Measurements from ENCODE around the gene C6orf163. TPM values are rescaled to one million over a fixed set of nuclear protein-coding genes. Genes with fewer than 3 reads are reported as not detected.

Gene C6orf163
- total RNA-seq, 1 experiment from 2014 or later: 1.2 TPM

GRCh38 chr6:87401832-87402231 is 57.2 kb downstream of the C6orf163 start:
- no peaks in the 10 kb centered on the region for H3K79me2 ChIP-seq (ENCODE audit: insufficient read depth, low read length)
- no peaks in the 10 kb centered on the region for H3K4me1 ChIP-seq (ENCODE audit: insufficient read depth, low read length)
- no peak overlapping the region for H2BK120ac ChIP-seq (ENCODE audit: low read depth, low read length, poor library complexity, severe bottlenecking)
- H2BK20ac ChIP-seq (ENCODE audit: low read depth, low read length, poor library complexity, severe bottlenecking): no peak overlapping the region
- no peak overlapping the region for H4K5ac ChIP-seq (ENCODE audit: insufficient read length, low read depth, low read length)
- H3K18ac ChIP-seq (ENCODE audit: insufficient read length, low read depth, low read length): no peak overlapping the region
- no peak overlapping the region for H2BK15ac ChIP-seq (ENCODE audit: low read depth, low read length)
- H3K9me3 ChIP-seq (ENCODE audit: control insufficient read depth, low read depth, low read length): no peaks in the 10 kb centered on the region
- H2AK5ac ChIP-seq (ENCODE audit: insufficient read length, low read length): no peak overlapping the region
- no peak for TF ChIP-seq CTCF (conservative IDR thresholded peaks at IDR 0.05)
- no peak overlapping the region for H2AFZ ChIP-seq (ENCODE audit: low read length)
- no peak overlapping the region for H3K9ac ChIP-seq (ENCODE audit: extremely low read depth, insufficient read length, low read length)
- H3K27ac ChIP-seq (ENCODE audit: insufficient read length, low read depth, low read length): no peak overlapping the region
- H3K27me3 ChIP-seq (ENCODE audit: insufficient read depth, low read length): no peaks in the 10 kb centered on the region
- Mint-ChIP-seq H3K27me3 (ENCODE audit: low read depth) (peaks cover 3% of the 10 kb centered on the region; the same call in 1 of the 2 replicates), H3K9me3 (no peaks in the 10 kb centered on the region), H3K4me1 (no peaks in the 10 kb centered on the region), H3K4me3 (no peak overlapping the region), H3K27ac (no peak overlapping the region), H3K36me3 (ENCODE audit: insufficient read depth in 1 of 3, low read depth in 3 of 3) (no peaks in the 10 kb centered on the region)
- H3K56ac ChIP-seq (ENCODE audit: insufficient read length, low read depth, low read length): no peak overlapping the region
- H4K91ac ChIP-seq (ENCODE audit: insufficient read length, low read depth, low read length): no peak overlapping the region
- H2BK5ac ChIP-seq (ENCODE audit: insufficient read length, low read length): no peak overlapping the region
- no peaks in the 10 kb centered on the region for H3K23me2 ChIP-seq (ENCODE audit: insufficient read length, low read depth, low read length, poor library complexity, severe bottlenecking)
- WGBS (ENCODE audit: extremely low coverage, insufficient read length, low lambda C conversion rate): no CpG with 5 or more reads among the region's 3 CpGs
- no peaks in the 10 kb centered on the region for H4K20me1 ChIP-seq (ENCODE audit: control insufficient read depth, insufficient read depth, insufficient read length)
- no peaks in the 10 kb centered on the region for H3K79me1 ChIP-seq (ENCODE audit: insufficient read depth, low read depth, low read length, poor library complexity, severe bottlenecking)
- H2BK12ac ChIP-seq (ENCODE audit: insufficient read length, low read depth, low read length): no peak overlapping the region
- DNase-seq: no peak
- no peak overlapping the region for H3T11ph ChIP-seq (ENCODE audit: low read length)
- H3K4me2 ChIP-seq (ENCODE audit: insufficient read depth, insufficient read length, low read length): no peak overlapping the region
- no peak overlapping the region for H4K8ac ChIP-seq (replicated peaks; ENCODE audit: insufficient read length, low read depth, low read length)
- no peak overlapping the region for H3K14ac ChIP-seq (ENCODE audit: insufficient read depth, low read length)
- no peak overlapping the region for H3K23ac ChIP-seq (ENCODE audit: insufficient read length, low read depth, low read length)
- H3K4ac ChIP-seq (ENCODE audit: low read depth, low read length): no peak overlapping the region

All from H9 (cell line).